Measurements from ENCODE around the gene CEBPZ.
"Not testable (repeated sequence)": the region's sequence is repeated elsewhere in the genome, so short reads cannot be mapped to it uniquely, and the experiment has no call there.

CEBPZ gene

DNA sequence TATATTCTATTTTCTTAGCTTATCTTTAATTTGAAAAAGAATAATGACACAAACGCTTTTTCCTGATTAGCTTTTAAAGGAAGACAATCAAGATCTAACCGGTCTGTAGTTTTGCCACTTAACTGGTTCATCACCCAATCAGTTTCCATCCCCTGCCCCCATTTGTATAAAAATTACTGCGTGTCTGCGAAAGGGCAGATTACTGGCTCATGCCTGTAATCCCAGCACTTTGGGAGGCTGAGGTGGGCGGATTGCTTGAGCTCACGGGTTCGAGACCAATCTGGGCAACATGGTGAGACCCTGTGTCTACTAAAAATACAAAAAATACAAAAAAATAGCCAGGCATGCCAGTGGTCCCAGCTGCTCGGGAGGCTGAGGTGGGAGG lies 32.7 kb downstream of the CEBPZ start:
- H3K9me3 Mint-ChIP-seq, result peaks cover 3 to 4% of the 10 kb centered on the region in 2 donors
- no peak for DNase-seq
- H3K4me1 Mint-ChIP-seq, result peaks cover 43% of the 10 kb centered on the region
- peak overlapping the region in 1 of 2 donors; percentile 19 for H3K27ac Mint-ChIP-seq
- no peaks in the 10 kb centered on the region for H3K27me3 Mint-ChIP-seq
- ATAC-seq, result no peak
- no peak overlapping the region for H3K4me3 Mint-ChIP-seq

DNA sequence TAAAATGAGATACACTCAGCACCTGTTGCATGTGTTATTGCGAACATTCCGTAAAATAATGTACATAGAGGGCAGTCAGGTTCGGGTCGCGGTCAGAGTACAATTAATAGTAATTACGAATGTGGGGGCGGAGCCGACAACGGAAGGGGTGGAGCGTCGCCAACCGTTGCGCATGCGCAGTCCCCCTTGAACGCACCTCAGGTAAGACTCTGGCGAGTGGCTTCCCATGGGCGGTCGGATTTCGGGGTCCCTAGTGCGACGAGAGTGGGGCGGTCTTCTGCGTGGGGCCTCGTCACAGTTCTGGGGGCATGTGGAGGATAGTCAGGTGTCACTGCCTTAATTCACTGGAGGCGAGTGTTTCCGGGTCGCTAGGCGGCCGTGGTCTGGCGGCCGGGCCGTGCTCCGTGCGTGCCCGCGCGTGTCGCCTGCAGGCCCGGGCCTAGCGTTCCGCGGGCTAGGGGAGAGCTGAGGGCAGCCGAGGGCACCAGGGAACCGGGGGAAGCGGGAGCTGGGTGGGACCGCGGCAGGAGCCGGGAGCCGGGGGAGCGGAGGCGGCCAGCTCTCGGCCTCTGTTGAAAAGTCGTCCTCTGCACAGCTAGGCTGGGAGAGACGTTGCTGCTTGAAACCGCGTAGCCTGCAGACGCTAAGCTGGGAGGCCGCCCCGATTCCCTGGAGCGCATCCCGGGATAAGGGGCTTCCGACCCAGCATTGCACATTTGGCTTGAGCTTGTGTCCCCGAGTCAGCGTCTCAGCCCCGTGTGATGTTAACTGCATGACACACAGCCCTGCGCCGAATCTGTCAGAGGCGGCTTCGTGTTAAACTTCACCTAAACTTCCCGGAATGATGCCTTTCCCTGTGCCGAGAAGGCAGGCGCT lies 34.8 kb downstream of the CEBPZ start, which contains the start of gene CEBPZOS:
CEBPZOS (plus strand) TSS at position 177 of the 876 bp plus-strand sequence. CDS start 3,209 bp downstream, outside the sequence.
- Mint-ChIP-seq H3K27me3 (no peaks in the 10 kb centered on the region), H3K27ac (peak within 1 kb of the TSS; percentile 98 to 99), H3K4me1 (peaks cover 36% of the 10 kb centered on the region), H3K9me3 (no peaks in the 10 kb centered on the region), H3K4me3 (peak within 1 kb of the TSS; percentile 90 to 92)
- ATAC-seq (peak; percentile 87), DNase-seq (peak; percentile 87 to 89)

DNA sequence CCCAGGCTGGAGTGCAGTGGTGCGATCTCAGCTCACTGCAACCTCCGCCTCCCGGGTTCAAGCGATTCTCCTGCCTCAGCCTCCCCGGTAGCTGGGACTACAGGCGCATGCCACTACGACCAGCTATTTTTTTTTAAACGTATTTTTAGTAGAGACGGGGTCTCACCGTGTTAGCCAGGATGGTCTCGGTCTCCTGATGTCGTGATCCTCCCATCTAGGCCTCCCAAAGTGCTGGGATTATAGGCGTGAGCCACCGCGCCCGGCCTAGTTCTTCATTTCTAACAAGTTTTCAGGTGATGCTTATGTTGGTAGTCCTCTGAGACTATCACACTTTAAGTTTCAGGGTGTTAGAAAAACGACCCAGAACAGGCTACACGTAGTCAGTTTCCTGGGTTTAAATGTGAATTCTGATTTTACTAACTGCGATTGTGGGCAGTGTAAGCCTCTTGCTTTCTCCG lies 35.5 kb downstream of the CEBPZ start:
- not testable (repeated sequence) for H3K9me3 Mint-ChIP-seq, ATAC-seq, H3K27me3 Mint-ChIP-seq, DNase-seq
- Mint-ChIP-seq H3K4me1 (peaks cover 29% of the 10 kb centered on the region), H3K4me3 (peak overlapping the region; percentile 90 to 92), H3K27ac (peak overlapping the region; percentile 98 to 99)

GRCh38 chr2:37192551-37192950 lies 38.8 kb downstream of the CEBPZ start:
- no peak for DNase-seq
- H3K4me1 Mint-ChIP-seq, result peaks cover 6% of the 10 kb centered on the region
- H3K27ac Mint-ChIP-seq, result no peak overlapping the region
- no peaks in the 10 kb centered on the region for H3K9me3 Mint-ChIP-seq
- no peak overlapping the region for H3K4me3 Mint-ChIP-seq
- ATAC-seq, result no peak
- peaks cover 8% of the 10 kb centered on the region for H3K27me3 Mint-ChIP-seq

- no peak for DNase-seq
- no peaks in the 10 kb centered on the region for H3K9me3 Mint-ChIP-seq
- no peak overlapping the region for H3K27ac Mint-ChIP-seq
- no peak overlapping the region for H3K4me3 Mint-ChIP-seq
- H3K27me3 Mint-ChIP-seq, result peaks cover 8% of the 10 kb centered on the region
- ATAC-seq, result no peak
- H3K4me1 Mint-ChIP-seq, result no peaks in the 10 kb centered on the region
Observed at GRCh38 chr2:37191747-37192146, 39.6 kb downstream of the CEBPZ start.

DNA sequence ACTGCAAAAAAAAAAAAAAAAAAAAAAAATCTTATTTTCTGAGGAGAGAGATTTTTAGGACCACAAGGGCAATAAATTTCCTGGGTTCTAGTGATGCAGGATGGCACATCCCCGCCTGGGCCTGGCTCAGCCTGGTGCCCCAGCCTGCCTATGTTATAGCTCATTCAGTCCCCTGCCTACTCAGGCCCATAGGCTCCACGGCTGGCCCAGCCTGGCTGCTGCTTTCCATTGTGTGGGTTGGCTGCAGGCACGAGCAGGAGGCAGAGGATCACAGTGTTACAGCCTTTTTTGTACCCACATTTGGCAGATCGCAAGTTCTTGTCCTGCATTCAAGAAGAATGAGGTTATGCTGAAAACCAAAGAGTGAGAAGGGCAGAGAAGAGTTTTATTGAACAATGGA lies 40.1 kb downstream of the CEBPZ start:
- no peaks in the 10 kb centered on the region for H3K9me3 Mint-ChIP-seq
- no peak for DNase-seq
- no peak overlapping the region for H3K4me3 Mint-ChIP-seq
- H3K27me3 Mint-ChIP-seq, result peaks cover 8% of the 10 kb centered on the region
- ATAC-seq, result no peak
- no peaks in the 10 kb centered on the region for H3K4me1 Mint-ChIP-seq
- peak overlapping the region in 1 of 2 donors; percentile 9 for H3K27ac Mint-ChIP-seq

DNA sequence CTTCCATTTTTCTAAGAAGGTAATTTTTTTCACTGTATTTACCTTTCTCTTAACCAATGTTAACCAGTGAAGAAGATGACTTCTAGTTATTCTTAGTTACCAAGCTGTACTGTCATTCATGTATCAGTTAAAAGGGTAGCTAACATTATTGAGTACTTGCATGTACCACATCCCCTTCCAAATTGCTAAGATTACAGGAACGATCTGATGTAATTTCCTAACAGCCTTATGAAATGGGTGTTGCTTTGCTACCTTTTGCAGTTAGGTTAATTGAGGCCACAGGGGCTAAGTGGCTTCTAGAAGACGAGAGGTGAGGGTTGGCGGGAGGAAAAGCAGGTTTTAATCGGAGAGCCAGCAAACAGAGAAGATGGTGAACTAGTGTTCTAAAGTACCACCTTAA lies 41.1 kb downstream of the CEBPZ start:
- ATAC-seq, result peak; percentile 78
- no peaks in the 10 kb centered on the region for H3K4me1 Mint-ChIP-seq

DNA sequence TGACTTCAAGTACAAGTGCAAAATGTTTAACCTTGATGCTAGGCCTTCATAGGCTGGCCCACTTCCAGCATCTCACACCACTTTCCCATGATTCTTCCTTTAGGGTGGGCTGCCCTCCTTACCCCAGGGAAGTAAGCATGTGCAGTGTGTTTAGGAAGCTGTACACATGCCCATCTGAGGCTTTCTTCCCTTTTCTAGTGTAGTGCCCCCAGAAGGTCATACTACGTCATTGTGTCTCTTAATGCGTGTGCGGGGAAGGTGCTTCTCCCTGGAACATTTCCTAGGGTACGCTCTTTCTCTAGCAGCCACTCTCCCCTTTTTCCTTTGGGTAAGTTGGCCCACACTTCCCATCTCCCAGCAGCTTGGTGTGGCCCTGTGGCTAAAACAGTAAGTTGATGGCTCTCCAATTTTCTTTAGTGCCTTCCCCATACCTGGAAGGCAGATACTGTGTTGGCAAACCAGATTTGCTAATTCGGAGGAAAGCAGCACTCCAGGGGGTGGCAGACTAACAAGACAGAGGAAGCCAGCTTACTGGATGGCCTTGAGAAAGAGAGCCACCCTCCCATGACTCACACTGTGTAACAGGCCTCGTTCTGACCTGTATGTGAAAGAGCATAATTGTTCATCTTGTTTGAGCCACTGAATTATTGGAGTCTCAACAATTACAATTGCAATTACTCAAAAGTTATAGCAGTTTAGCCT lies 41.8 kb downstream of the CEBPZ start:
- no peak overlapping the region for H3K4me3 Mint-ChIP-seq
- peaks cover 8% of the 10 kb centered on the region for H3K27me3 Mint-ChIP-seq
- no peak for DNase-seq
- peak overlapping the region in 1 of 2 donors; percentile 83 for H3K27ac Mint-ChIP-seq
- peak; percentile 78 for ATAC-seq
- H3K4me1 Mint-ChIP-seq, result no peaks in the 10 kb centered on the region
- H3K9me3 Mint-ChIP-seq, result no peaks in the 10 kb centered on the region

More for the DNA sequence above, 41.1 kb downstream of the CEBPZ start:
- no peak overlapping the region for H3K4me3 Mint-ChIP-seq
- H3K27ac Mint-ChIP-seq, result peak overlapping the region in 1 of 2 donors; percentile 60
- no peaks in the 10 kb centered on the region for H3K9me3 Mint-ChIP-seq
- H3K27me3 Mint-ChIP-seq, result peaks cover 8% of the 10 kb centered on the region
- DNase-seq, result no peak

- ATAC-seq (no peak), DNase-seq (no peak)
- no peak within 1 kb of the TSS for H3K4me3 Mint-ChIP-seq
- H3K9me3 Mint-ChIP-seq, result no peaks in the 10 kb centered on the region
- H3K4me1 Mint-ChIP-seq, result no peaks in the 10 kb centered on the region
- H3K27ac Mint-ChIP-seq, result no peak within 1 kb of the TSS
- H3K27me3 Mint-ChIP-seq, result peaks cover 11% of the 10 kb centered on the region
Observed at GRCh38 chr2:37188570-37188969, 42.8 kb downstream of the CEBPZ start, which contains the start of gene SULT6B1. TSS of gene SULT6B1 (minus strand) at chr2:37188670. CDS start at chr2:37188640, 30 bp downstream.

GRCh38 chr2:37181726-37182684 lies 49.4 kb downstream of the CEBPZ start:
- peaks cover 6% of the 10 kb centered on the region for H3K4me1 Mint-ChIP-seq
- H3K9me3 Mint-ChIP-seq, result no peaks in the 10 kb centered on the region
- no peak overlapping the region for H3K27ac Mint-ChIP-seq
- H3K4me3 Mint-ChIP-seq, result no peak overlapping the region
- ATAC-seq (no peak), DNase-seq (no peak)
- H3K27me3 Mint-ChIP-seq, result peaks cover 21% of the 10 kb centered on the region

DNA sequence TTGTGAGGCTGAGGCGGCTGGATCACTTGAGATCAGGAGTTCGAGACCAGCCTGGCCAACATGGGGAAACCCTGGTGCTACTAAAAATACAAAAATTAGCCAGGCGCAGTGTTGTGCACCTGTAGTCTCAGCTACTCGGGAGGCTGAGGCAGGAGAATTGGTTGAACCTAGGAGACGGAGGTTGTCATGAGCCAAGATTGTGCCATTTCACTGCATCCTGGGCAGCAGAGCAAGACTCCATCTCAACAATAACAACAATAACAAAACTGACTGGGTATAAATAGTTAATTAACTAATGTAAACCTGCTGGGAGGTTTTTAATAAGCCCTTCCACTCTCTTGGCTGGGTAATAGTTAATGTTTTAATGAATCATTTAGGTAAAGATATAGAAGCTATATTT lies 50.8 kb downstream of the CEBPZ start:
- no peak for DNase-seq
- ATAC-seq, result no peak
- Mint-ChIP-seq H3K9me3 (no peaks in the 10 kb centered on the region), H3K4me1 (peaks cover 6% of the 10 kb centered on the region), H3K4me3 (no peak overlapping the region), H3K27me3 (peaks cover 21% of the 10 kb centered on the region), H3K27ac (no peak overlapping the region)

DNA sequence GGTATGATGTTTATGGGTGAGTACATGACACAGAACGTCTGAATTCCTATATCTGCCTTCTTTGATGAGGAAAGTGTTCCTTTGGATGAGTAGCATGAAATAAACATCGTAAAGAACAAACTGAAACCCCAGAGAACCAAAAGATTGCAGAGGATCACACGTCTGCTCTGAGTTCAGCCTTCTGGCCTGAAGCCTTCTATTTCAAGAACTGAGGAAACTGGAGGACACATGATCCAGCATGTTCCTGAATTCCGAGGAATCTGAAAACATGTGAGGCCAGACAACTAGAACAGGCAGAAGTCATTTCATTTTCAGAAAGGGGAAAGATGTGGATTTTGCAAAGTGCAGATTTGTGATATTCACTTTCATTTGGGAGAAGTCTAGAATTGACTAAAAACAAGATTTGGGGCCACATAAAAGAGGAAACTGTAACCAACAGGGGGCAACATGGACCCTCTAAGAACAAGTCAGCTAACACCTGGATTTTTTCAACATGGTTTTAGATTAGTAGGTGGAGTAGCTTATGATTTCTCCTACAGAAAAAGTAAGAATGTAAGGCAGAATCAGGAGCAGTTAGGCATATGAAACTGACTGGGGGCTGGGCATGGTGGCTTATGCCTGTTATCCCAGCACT lies 51.3 kb downstream of the CEBPZ start:
- H3K4me3 Mint-ChIP-seq, result no peak overlapping the region
- peaks cover 6% of the 10 kb centered on the region for H3K4me1 Mint-ChIP-seq
- peaks cover 21% of the 10 kb centered on the region for H3K27me3 Mint-ChIP-seq
- ATAC-seq (no peak), DNase-seq (no peak)
- H3K9me3 Mint-ChIP-seq, result no peaks in the 10 kb centered on the region
- no peak overlapping the region for H3K27ac Mint-ChIP-seq

DNA sequence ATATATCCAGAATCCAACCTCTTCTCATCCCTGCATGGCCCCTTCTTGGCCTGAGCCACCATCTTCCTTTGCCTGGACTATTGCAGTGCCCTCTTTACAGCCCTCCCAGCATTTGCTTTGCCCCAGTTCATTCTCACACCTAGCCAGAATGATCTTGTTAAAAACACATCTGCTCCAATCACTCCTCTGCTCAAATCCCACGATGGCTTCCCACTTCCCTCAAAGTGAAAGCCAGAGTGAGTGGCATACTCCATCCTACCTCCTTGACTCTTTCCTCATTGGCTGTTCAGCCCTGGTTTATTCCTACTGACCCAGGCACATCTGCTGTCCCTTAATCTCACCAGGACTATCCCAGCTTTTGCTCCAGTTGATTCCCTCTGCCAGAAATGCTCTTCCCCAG lies 57.7 kb downstream of the CEBPZ start:
- DNase-seq (no peak), ATAC-seq (no peak)
- no peaks in the 10 kb centered on the region for H3K9me3 Mint-ChIP-seq
- H3K27me3 Mint-ChIP-seq, result no peaks in the 10 kb centered on the region
- no peaks in the 10 kb centered on the region for H3K4me1 Mint-ChIP-seq
- H3K4me3 Mint-ChIP-seq, result no peak overlapping the region
- no peak overlapping the region for H3K27ac Mint-ChIP-seq

DNA sequence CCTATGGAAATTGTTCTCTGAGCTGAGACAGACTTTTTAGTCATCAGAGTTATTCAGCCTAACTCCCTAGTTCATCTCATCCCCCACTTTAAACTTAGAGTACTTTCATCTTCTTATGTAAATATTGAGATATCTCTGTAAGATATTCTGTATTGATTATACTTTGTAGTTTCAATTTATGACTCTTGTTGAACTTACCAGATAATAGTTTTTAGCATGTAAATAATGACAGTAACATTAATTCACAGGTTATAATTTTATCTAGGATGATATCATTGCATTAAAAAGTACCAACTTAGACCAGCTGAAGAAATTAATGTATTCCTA lies 59.8 kb downstream of the CEBPZ start:
- H3K27ac Mint-ChIP-seq, result no peak overlapping the region
- DNase-seq, result no peak
- H3K4me1 Mint-ChIP-seq, result no peaks in the 10 kb centered on the region
- no peak for ATAC-seq
- H3K9me3 Mint-ChIP-seq, result no peaks in the 10 kb centered on the region
- H3K4me3 Mint-ChIP-seq, result no peak overlapping the region
- no peaks in the 10 kb centered on the region for H3K27me3 Mint-ChIP-seq
